ENCODE results near the gene MROH7. TPM values are rescaled to one million over a fixed set of nuclear protein-coding genes. Genes with fewer than 3 reads are reported as not detected.

The MROH7 gene
- total and polyA plus RNA-seq, 4 donors, result 0.21 to 3.4 (median 1.9) TPM

DNA sequence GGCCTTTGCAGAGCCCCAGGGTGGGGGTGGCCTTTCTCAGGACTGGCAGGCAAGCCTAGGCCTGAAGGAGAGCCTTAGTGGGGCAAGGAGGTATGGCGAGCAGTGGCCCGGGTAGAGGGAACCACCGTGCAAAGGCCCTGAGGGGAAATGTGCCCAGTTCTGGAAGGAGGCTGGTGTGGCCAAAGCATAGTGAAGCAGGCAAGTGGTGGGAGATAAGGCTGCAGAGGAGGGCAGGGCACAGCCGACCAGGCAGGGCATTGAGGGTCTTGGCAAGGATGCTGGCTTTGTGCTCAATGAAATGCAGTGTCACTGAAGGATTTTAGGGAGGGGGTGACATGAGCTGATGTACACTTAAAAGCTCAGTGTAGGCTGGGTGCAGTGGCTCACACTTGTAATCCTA is 22.8 kb downstream of the MROH7 start:
- no peak for ATAC-seq (ENCODE audit: insufficient read depth, low FRiP score)
- Histone ChIP-seq H3K4me1 (ENCODE audit: control insufficient read depth in 5 of 5, insufficient read depth in 5 of 5, low read length in 5 of 5) (no peaks in the 10 kb centered on the region), H3K27ac (ENCODE audit: low read depth in 1 of 2, low read length in 1 of 2) (no peak overlapping the region), H3K36me3 (ENCODE audit: control insufficient read depth in 4 of 4, insufficient read depth in 4 of 4, low read length in 4 of 4) (no peaks in the 10 kb centered on the region), H3K4me3 (no peak overlapping the region), H3K9me3 (ENCODE audit: control insufficient read depth in 4 of 4, insufficient read depth in 3 of 4, low read length in 3 of 4) (no peaks in the 10 kb centered on the region), H3K9ac (ENCODE audit: insufficient read depth in 1 of 2, low read length in 2 of 2) (no peak overlapping the region), H3K27me3 (ENCODE audit: control insufficient read depth in 3 of 3, insufficient read depth in 3 of 3, low read length in 2 of 3) (no peaks in the 10 kb centered on the region)
- TF ChIP-seq, protein P1, sequence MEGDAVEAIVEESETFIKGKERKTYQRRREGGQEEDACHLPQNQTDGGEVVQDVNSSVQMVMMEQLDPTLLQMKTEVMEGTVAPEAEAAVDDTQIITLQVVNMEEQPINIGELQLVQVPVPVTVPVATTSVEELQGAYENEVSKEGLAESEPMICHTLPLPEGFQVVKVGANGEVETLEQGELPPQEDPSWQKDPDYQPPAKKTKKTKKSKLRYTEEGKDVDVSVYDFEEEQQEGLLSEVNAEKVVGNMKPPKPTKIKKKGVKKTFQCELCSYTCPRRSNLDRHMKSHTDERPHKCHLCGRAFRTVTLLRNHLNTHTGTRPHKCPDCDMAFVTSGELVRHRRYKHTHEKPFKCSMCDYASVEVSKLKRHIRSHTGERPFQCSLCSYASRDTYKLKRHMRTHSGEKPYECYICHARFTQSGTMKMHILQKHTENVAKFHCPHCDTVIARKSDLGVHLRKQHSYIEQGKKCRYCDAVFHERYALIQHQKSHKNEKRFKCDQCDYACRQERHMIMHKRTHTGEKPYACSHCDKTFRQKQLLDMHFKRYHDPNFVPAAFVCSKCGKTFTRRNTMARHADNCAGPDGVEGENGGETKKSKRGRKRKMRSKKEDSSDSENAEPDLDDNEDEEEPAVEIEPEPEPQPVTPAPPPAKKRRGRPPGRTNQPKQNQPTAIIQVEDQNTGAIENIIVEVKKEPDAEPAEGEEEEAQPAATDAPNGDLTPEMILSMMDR (IDR thresholded peaks at IDR 0.05; ENCODE audit: control extremely low read depth, extremely low read depth), result no peak
- 89 to 97% methylated on average over 4 of the region's 4 CpGs for WGBS, 2 donors
- no peak for DNase-seq

DNA sequence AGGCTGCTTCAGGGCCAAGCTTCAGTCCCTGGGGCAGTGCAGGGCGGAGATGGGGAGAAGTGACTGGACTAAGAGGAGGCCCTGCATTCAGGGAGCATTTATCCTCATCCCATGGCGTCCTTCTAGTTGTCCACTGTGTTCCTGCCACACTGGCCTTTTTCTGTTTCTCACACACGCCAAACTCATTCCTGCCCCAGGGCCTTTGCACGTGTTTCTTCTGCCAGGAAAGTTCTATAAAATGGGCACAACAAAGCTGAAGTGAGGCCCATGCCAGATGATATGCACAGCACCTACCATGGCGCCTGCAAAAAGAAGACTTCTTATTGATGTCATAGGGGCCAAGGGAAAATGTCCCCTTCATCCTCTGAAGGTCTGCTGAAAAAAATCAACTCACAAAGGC is 24.3 kb downstream of the MROH7 start:
- peaks cover 0 to 1% (median 0%) of the 10 kb centered on the region in 4 donors for H3K9me3 ChIP-seq (ENCODE audit: control insufficient read depth in 4 of 4, insufficient read depth in 3 of 4, low read length in 3 of 4)
- no peak for ATAC-seq (ENCODE audit: insufficient read depth, low FRiP score)
- TF ChIP-seq, protein P1 (IDR thresholded peaks at IDR 0.05; ENCODE audit: control extremely low read depth, extremely low read depth), result no peak
- H3K4me3 ChIP-seq, result no peak overlapping the region
- no peak for DNase-seq
- no peaks in the 10 kb centered on the region for H3K4me1 ChIP-seq (ENCODE audit: control insufficient read depth in 5 of 5, insufficient read depth in 5 of 5, low read length in 5 of 5)
- no peak overlapping the region for H3K9ac ChIP-seq (ENCODE audit: insufficient read depth in 1 of 2, low read length in 2 of 2)
- 95 to 97% methylated on average over 5 of the region's 5 CpGs for WGBS, 2 donors
- H3K36me3 ChIP-seq (ENCODE audit: control insufficient read depth in 4 of 4, insufficient read depth in 4 of 4, low read length in 4 of 4), result no peaks in the 10 kb centered on the region
- no peak overlapping the region for H3K27ac ChIP-seq (ENCODE audit: low read depth in 1 of 2, low read length in 1 of 2)
- no peaks in the 10 kb centered on the region for H3K27me3 ChIP-seq (ENCODE audit: control insufficient read depth in 3 of 3, insufficient read depth in 3 of 3, low read length in 2 of 3)

DNA sequence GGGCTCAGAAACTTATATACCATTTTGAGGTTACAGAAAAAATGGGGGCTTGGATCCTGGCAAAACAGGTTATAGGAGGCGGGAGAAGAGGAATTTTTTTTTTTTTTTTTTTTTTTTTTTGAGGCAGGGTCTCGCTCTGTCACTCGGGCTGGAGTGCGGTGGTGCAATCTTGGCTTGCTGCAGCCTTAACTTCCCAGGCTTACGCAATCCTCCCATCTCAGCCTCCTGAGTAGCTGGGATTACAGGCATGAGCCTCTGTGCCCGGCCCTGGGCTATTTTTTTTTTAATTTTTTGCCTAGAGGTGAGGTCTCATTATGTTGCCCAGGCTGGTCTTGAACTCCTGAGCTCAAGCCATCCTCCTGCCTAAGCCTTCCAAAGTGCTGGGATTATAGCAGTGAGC is 24.7 kb downstream of the MROH7 start:
- DNase-seq (no peak), ATAC-seq (ENCODE audit: insufficient read depth, low FRiP score) (no peak)
- Histone ChIP-seq H3K4me3 (no peak overlapping the region), H3K27me3 (ENCODE audit: control insufficient read depth in 3 of 3, insufficient read depth in 3 of 3, low read length in 2 of 3) (no peaks in the 10 kb centered on the region), H3K27ac (ENCODE audit: low read depth in 1 of 2, low read length in 1 of 2) (no peak overlapping the region), H3K9me3 (ENCODE audit: control insufficient read depth in 4 of 4, insufficient read depth in 3 of 4, low read length in 3 of 4) (peaks cover 0 to 1% (median 0%) of the 10 kb centered on the region in 4 donors), H3K4me1 (ENCODE audit: control insufficient read depth in 5 of 5, insufficient read depth in 5 of 5, low read length in 5 of 5) (no peaks in the 10 kb centered on the region), H3K9ac (ENCODE audit: insufficient read depth in 1 of 2, low read length in 2 of 2) (no peak overlapping the region), H3K36me3 (ENCODE audit: control insufficient read depth in 4 of 4, insufficient read depth in 4 of 4, low read length in 4 of 4) (no peaks in the 10 kb centered on the region)
- WGBS, 2 donors, result 64 to 73% methylated on average over 6 of the region's 6 CpGs
- TF ChIP-seq, protein P1 (IDR thresholded peaks at IDR 0.05; ENCODE audit: control extremely low read depth, extremely low read depth), result no peak

DNA sequence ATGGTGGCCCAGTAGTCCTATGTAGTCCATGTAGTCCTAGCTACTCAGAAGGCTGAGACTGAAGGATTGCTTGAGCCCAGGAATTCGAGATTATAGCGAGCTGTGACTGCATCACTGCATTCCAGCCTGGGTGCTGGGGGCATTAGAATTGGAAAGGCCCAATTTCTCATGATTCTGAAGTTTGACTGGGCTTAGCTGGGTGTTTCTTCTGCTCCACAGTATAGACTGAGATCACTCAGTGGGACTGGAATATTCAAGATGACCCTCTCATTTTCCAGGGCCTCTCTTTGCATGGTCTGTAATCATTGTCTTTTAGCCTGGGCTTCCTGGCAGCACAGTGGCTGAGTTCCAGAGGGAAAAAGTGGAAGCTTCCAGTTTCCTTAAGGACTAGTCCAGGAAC is 26.2 kb downstream of the MROH7 start:
- TF ChIP-seq, protein P1 (IDR thresholded peaks at IDR 0.05; ENCODE audit: control extremely low read depth, extremely low read depth), result no peak
- ATAC-seq (ENCODE audit: insufficient read depth, low FRiP score), result no peak
- Histone ChIP-seq H3K27ac (ENCODE audit: low read depth in 1 of 2, low read length in 1 of 2) (no peak overlapping the region), H3K36me3 (ENCODE audit: control insufficient read depth in 4 of 4, insufficient read depth in 4 of 4, low read length in 4 of 4) (no peaks in the 10 kb centered on the region), H3K4me3 (no peak overlapping the region), H3K4me1 (ENCODE audit: control insufficient read depth in 5 of 5, insufficient read depth in 5 of 5, low read length in 5 of 5) (no peaks in the 10 kb centered on the region), H3K9me3 (ENCODE audit: control insufficient read depth in 4 of 4, insufficient read depth in 3 of 4, low read length in 3 of 4) (peaks cover 0 to 1% (median 0%) of the 10 kb centered on the region in 4 donors), H3K9ac (ENCODE audit: insufficient read depth in 1 of 2, low read length in 2 of 2) (no peak overlapping the region), H3K27me3 (ENCODE audit: control insufficient read depth in 3 of 3, insufficient read depth in 3 of 3, low read length in 2 of 3) (no peaks in the 10 kb centered on the region)
- 81 to 84% methylated on average over 2 of the region's 2 CpGs for WGBS, 2 donors
- DNase-seq, result no peak
